ENCODE results near the gene MAPK7. TPM values are rescaled to one million over a fixed set of nuclear protein-coding genes. Genes with fewer than 3 reads are reported as not detected.

The MAPK7 gene
- total RNA-seq, 1 experiment from 2014 or later = 40.0 TPM

DNA sequence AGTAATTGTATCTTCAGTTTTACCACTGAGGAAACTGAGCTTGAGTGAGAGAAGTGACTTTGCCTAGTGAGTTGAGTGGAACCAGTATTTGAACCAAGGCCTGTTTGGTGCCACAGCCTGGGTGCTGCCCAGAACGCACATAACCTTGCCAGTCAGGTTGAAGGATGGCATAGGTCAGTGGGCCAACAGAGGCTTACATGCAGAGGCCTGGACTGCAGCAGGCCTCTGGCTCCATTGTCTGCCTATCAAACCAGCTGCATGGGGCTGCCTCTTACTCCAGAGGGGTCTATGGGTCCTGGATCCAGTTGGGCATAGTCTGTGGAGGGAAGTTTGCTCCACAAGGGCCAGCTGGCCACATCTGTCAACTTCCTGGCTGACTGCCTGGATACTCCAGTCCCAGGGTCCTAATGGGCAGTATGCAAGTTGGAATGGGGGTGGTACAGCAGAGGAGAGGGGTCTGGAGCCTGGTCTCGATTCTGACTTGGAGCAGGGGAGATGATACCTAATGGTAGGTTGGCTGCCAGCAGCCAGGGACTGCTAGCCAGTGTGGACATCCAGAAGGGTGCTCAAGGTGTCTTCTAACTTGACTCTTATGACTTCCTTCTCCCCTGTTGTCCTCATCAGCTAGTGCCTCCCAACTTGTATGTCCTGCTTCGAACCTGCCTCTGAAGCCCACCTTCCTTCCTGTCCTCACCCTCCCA lies 21.6 kb downstream of the MAPK7 start:
- no TSS peak for BruUV-seq (replicated peaks)
- DNase-seq (ENCODE audit: low spot score) = no peak
- H3K4me1 ChIP-seq (ENCODE audit: insufficient read depth, low read length, poor library complexity, severe bottlenecking) = peaks cover 24% of the 10 kb centered on the region
- H3K4me3 ChIP-seq (ENCODE audit: low read depth, low read length, poor library complexity, severe bottlenecking) = no peak overlapping the region
- TF ChIP-seq EZH2 (IDR thresholded peaks at IDR 0.05; ENCODE audit: borderline replicate concordance, low read depth, low read length, poor library complexity, severe bottlenecking) = no peak
- TF ChIP-seq, protein P1, sequence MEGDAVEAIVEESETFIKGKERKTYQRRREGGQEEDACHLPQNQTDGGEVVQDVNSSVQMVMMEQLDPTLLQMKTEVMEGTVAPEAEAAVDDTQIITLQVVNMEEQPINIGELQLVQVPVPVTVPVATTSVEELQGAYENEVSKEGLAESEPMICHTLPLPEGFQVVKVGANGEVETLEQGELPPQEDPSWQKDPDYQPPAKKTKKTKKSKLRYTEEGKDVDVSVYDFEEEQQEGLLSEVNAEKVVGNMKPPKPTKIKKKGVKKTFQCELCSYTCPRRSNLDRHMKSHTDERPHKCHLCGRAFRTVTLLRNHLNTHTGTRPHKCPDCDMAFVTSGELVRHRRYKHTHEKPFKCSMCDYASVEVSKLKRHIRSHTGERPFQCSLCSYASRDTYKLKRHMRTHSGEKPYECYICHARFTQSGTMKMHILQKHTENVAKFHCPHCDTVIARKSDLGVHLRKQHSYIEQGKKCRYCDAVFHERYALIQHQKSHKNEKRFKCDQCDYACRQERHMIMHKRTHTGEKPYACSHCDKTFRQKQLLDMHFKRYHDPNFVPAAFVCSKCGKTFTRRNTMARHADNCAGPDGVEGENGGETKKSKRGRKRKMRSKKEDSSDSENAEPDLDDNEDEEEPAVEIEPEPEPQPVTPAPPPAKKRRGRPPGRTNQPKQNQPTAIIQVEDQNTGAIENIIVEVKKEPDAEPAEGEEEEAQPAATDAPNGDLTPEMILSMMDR (conservative IDR thresholded peaks at IDR 0.05; ENCODE audit: low read depth, low read length) = no peak
- ChIA-PET POLR2A (ENCODE audit: low non-redundant PET) (no interaction called here), CTCF (no interaction called here)
- no peaks in the 10 kb centered on the region for H3K36me3 ChIP-seq (ENCODE audit: insufficient read depth, low read length, poor library complexity, severe bottlenecking)
- no peak overlapping the region for H3K27ac ChIP-seq (ENCODE audit: low read depth, low read length, poor library complexity, severe bottlenecking)
- intact Hi-C loops (cut with micrococcal nuclease; ENCODE audit: unreplicated experiment) = no loop called here
- no peaks in the 10 kb centered on the region for H3K9me3 ChIP-seq (ENCODE audit: low read depth, low read length, poor library complexity, severe bottlenecking)
- H3K27me3 ChIP-seq (replicated peaks; ENCODE audit: insufficient read depth, low read depth, low read length, poor library complexity) = no peaks in the 10 kb centered on the region

DNA sequence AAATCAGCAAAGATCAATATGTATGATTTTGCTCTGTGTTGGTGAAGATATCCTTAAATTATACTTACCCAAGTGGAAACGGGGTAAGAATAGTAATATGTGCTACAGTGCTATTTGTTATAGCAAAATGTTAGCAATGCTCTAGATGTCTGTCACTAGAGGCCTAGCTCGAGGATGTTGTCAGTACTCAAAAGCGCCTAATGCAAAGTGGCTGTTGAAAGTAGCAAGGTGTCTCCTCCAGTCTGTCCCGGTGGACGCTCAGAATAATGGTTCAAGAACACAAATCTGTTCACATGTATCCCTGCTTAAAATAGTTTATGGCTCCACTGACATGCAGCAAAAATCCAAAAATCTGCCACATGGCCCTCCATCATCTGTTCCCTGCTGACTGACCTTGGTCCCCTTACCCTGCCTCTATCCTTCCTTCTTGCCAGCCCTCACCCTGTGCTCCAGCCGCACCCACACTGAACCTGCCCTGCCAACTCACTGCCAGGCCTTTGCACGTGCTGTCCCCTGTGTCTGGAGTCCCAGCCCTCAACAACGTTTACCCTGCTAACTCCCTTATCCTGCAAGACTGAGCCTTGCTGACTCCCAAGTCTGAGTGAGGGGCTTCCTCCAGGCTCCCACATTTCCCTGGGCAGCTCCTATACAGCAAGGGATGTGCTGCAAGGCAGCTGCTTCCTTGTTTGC lies 23.2 kb downstream of the MAPK7 start:
- Histone ChIP-seq H3K9me3 (ENCODE audit: low read depth, low read length, poor library complexity, severe bottlenecking) (no peaks in the 10 kb centered on the region), H3K4me1 (ENCODE audit: insufficient read depth, low read length, poor library complexity, severe bottlenecking) (peaks cover 24% of the 10 kb centered on the region), H3K27ac (ENCODE audit: low read depth, low read length, poor library complexity, severe bottlenecking) (no peak overlapping the region), H3K36me3 (ENCODE audit: insufficient read depth, low read length, poor library complexity, severe bottlenecking) (no peaks in the 10 kb centered on the region), H3K4me3 (ENCODE audit: low read depth, low read length, poor library complexity, severe bottlenecking) (no peak overlapping the region), H3K27me3 (replicated peaks; ENCODE audit: insufficient read depth, low read depth, low read length, poor library complexity) (no peaks in the 10 kb centered on the region)
- no peak for DNase-seq (ENCODE audit: low spot score)
- TF ChIP-seq, protein P1 (conservative IDR thresholded peaks at IDR 0.05; ENCODE audit: low read depth, low read length) = no peak
- TF ChIP-seq EZH2 (IDR thresholded peaks at IDR 0.05; ENCODE audit: borderline replicate concordance, low read depth, low read length, poor library complexity, severe bottlenecking) = no peak
- ChIA-PET POLR2A (ENCODE audit: low non-redundant PET) (no interaction called here), CTCF (no interaction called here)
- intact Hi-C loops (cut with micrococcal nuclease; ENCODE audit: unreplicated experiment) = no loop called here
- BruUV-seq (replicated peaks) = no TSS peak

DNA sequence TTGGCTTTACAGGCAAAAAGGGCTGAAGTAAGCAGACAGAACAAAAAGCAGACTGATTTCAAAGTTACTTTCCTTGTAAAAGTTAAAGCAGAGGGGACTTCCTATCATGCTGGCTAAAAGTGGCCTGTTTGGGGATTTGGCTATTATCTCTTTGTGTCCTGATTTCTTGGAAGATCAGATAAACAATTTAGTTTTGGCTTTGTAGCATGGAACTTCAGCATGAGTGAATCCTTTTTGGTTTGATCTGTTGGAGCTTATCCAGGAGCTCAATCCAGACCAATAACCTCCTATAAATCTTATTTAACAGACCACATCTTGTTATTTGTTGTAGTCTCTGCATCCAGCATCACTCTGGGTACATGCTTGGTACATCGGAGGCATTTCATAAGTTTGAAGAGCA lies 23.9 kb downstream of the MAPK7 start:
- no TSS peak for BruUV-seq (replicated peaks)

More for the DNA sequence above, 23.9 kb downstream of the MAPK7 start:
- CTCF ChIA-PET = no interaction called here
- Histone ChIP-seq H3K27ac (ENCODE audit: low read depth, low read length, poor library complexity, severe bottlenecking) (no peak overlapping the region), H3K4me3 (ENCODE audit: low read depth, low read length, poor library complexity, severe bottlenecking) (no peak overlapping the region), H3K9me3 (ENCODE audit: low read depth, low read length, poor library complexity, severe bottlenecking) (no peaks in the 10 kb centered on the region), H3K4me1 (ENCODE audit: insufficient read depth, low read length, poor library complexity, severe bottlenecking) (peaks cover 24% of the 10 kb centered on the region), H3K27me3 (replicated peaks; ENCODE audit: insufficient read depth, low read depth, low read length, poor library complexity) (no peaks in the 10 kb centered on the region), H3K36me3 (ENCODE audit: insufficient read depth, low read length, poor library complexity, severe bottlenecking) (no peaks in the 10 kb centered on the region)
- intact Hi-C loops (cut with micrococcal nuclease; ENCODE audit: unreplicated experiment) = no loop called here
- DNase-seq (ENCODE audit: low spot score) = peak; percentile 45
- POLR2A ChIA-PET (ENCODE audit: low non-redundant PET) = no interaction called here
- TF ChIP-seq, protein P1 (conservative IDR thresholded peaks at IDR 0.05; ENCODE audit: low read depth, low read length) = no peak
- TF ChIP-seq EZH2 (IDR thresholded peaks at IDR 0.05; ENCODE audit: borderline replicate concordance, low read depth, low read length, poor library complexity, severe bottlenecking) = no peak
